ENCODE data around the gene CSMD2.

DNA sequence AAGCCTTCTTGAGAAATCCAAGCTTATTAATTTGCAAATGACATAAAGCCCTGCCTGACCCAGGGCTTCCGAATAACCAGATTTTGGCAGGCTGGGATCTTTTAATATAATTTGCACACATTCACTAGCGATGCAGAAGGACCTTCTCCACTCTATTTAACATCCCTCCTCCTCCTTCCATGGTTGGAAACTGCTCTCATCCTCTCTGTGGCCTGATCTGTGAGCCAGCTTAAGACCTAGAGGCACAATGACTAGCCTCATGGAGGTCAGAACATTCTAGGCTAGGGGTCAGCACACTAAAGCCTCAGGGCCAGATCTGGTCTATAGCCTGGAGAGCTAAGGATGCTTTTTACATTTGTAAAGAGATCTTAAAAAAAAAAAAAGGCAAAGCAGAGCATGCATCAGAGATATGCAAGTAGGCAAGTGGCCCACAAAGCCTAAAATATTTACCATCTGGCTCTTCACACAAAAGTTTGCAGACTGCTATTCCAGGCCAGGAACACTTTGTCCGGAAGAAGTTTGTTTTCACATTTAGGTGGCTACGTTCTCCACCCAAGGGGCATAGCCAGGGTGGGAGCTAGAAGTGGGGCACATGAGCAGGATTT, 439.4 kb downstream of the CSMD2 start:
- TF ChIP-seq, protein P1, sequence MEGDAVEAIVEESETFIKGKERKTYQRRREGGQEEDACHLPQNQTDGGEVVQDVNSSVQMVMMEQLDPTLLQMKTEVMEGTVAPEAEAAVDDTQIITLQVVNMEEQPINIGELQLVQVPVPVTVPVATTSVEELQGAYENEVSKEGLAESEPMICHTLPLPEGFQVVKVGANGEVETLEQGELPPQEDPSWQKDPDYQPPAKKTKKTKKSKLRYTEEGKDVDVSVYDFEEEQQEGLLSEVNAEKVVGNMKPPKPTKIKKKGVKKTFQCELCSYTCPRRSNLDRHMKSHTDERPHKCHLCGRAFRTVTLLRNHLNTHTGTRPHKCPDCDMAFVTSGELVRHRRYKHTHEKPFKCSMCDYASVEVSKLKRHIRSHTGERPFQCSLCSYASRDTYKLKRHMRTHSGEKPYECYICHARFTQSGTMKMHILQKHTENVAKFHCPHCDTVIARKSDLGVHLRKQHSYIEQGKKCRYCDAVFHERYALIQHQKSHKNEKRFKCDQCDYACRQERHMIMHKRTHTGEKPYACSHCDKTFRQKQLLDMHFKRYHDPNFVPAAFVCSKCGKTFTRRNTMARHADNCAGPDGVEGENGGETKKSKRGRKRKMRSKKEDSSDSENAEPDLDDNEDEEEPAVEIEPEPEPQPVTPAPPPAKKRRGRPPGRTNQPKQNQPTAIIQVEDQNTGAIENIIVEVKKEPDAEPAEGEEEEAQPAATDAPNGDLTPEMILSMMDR (IDR thresholded peaks at IDR 0.05; ENCODE audit: low read length) = no peak
- TF ChIP-seq EZH2 (optimal IDR thresholded peaks at IDR 0.05; ENCODE audit: low read depth, low read length) (no peak), EZH2phosphoT487 (IDR thresholded peaks at IDR 0.05; ENCODE audit: low read length) (no peak)

All from MM.1S (cell line).